Motor neuron (in vitro differentiated cells): ENCODE measurements around the gene PSD2. TPM values are rescaled to one million over a fixed set of nuclear protein-coding genes. Genes with fewer than 3 reads are reported as not detected.

Experiments used
- ATAC-seq, 8 experiments: fragments of 200-7000 bp; cut with Tn5 transposase; replicated peaks in 6 of 8; 2 replicates each; pipeline ENCODE4 v1.8.0; 2021; ENCODE audit warnings: mild to moderate bottlenecking in 8 of 8, moderate library complexity in 8 of 8
- H3K27ac ChIP-seq, 2 donors: fragments of 250-450 bp; sonication (Bioruptor Pico); 2 replicates each; pipeline ENCODE4 v1.9.0; 2021; ENCODE audit warnings: antibody characterized with exemption in 2 of 2, mild to moderate bottlenecking in 2 of 2, moderate library complexity in 1 of 2
- H3K4me1 ChIP-seq, 2 donors: fragments of 250-450 bp; sonication (Bioruptor Pico); replicated peaks in 1 of 2; 2 replicates each; pipeline ENCODE4 v1.6.1; 2021; ENCODE audit warnings: antibody characterized with exemption in 2 of 2, mild to moderate bottlenecking in 2 of 2, moderate library complexity in 1 of 2
- H3K4me3 ChIP-seq, 5 donors: fragments of 250-450 bp; sonication (Bioruptor Pico); 2 replicates each; pipeline ENCODE4 v1.9.0; 2021; ENCODE audit warnings: antibody characterized with exemption in 5 of 5, mild to moderate bottlenecking in 5 of 5, moderate library complexity in 4 of 5
- WGBS, 10 experiments: fragments of 450-650 bp; shearing (Covaris generic); methylation state at CpG; one replicate each; pipeline ENCODE4 v1.0.0; 2022; 5-methylcytosine and 5-hydroxymethylcytosine counted together
- in situ Hi-C, 9 experiments: fragments of 400-800 bp; cut with MboI; loops; one replicate each; pipeline ENCODE4 v1.15.0; 2021; ENCODE audit warnings: low sequenced_read_pairs in 9 of 9, low pct_unique_long_range_greater_than_20kb in 2 of 9; ENCODE audit not compliant: unreplicated experiment in 9 of 9
- total RNA-seq, 8 experiments: library from RNA; unstranded; fragments of 300-600 nt; gene quantifications; 2 replicates each; pipeline versions ENCODE4 v1.2.3 to v1.2.4, GENCODE V29; 2022

PSD2 gene
- total RNA-seq, 8 experiments from 2014 or later: 0.17 to 12.5 (median 9.6) TPM; not detected in 2

DNA sequence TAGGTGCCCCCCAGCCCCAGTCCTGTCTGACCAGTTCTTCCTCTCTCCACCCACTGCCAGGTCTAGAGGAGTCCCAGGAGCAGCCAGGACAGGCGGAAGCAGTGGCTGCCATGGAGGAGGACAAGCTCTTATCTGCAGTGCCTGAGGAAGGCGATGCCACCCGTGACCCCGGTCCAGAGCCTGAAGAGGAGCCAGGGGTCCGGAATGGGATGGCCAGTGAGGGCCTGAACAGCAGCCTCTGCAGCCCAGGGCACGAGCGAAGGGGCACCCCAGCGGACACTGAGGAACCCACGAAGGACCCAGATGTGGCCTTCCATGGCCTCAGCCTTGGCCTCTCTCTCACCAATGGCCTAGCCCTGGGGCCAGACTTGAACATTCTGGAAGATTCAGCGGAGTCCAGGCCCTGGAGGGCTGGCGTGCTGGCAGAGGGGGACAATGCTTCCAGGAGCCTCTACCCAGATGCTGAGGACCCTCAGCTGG lies 13.8 kb downstream of the PSD2 start:
- in situ Hi-C loops: no loop called here
- H3K4me1 ChIP-seq: no peaks in the 10 kb centered on the region
- H3K4me3 ChIP-seq: no peak overlapping the region
- 60 to 80% (median 76%) methylated on average over 1 to 3 of the region's 11 CpGs; no CpG with 5 or more reads in 7 of the 10 experiments for WGBS, 10 experiments
- H3K27ac ChIP-seq: no peak overlapping the region
- no peak for ATAC-seq

DNA sequence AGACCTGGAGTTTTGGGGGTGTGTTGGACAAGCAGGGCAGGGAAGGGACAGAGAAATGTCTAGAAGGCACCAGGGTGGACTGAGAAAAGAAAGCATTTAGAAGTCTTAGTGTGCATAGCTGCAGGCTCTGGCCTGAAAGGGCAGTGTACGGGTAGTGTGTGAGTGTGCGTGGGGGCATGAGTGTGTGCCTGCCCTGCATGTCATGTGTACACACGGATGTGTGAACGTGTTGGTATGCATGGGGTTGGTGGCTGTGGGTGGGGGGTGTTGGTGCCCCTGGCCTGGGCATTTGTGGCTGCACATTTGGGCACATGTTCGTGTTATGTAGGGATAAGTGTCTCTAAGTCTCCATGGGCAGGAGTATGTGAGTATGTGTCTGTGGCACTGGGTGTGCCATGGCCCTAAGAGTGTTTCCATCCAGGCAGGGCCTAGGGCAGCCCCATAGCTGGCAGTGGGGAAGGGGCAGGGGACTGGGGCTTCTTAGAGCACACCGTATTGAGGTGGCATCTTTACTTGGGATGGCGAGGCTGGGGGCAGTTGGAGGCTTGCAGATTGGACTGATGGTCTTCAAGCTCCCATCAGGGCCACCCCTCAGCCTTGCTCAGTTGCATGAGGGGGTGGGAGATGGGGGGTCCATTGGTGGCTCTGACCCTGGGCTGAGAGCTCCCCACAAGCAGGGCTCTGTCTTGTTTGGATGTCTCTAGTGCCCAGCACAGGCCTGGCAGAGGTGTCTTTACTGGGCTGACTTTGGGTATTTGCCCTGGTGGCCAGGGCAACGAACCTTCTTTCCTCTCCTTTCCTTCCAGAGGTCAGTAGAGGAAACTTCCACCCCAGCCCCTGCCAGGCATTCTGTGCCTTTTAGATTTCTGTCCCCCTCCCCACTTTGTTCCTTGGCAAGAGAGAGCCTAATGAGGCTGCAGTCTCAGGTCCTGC lies 15.0 kb downstream of the PSD2 start:
- 11 to 100% (median 67%) methylated on average over 1 to 5 of the region's 8 CpGs; no CpG with 5 or more reads in 7 of the 10 experiments for WGBS, 10 experiments
- in situ Hi-C loops: no loop called here
- no peaks in the 10 kb centered on the region for H3K4me1 ChIP-seq
- no peak overlapping the region for H3K4me3 ChIP-seq
- H3K27ac ChIP-seq: no peak overlapping the region
- ATAC-seq: no peak

DNA sequence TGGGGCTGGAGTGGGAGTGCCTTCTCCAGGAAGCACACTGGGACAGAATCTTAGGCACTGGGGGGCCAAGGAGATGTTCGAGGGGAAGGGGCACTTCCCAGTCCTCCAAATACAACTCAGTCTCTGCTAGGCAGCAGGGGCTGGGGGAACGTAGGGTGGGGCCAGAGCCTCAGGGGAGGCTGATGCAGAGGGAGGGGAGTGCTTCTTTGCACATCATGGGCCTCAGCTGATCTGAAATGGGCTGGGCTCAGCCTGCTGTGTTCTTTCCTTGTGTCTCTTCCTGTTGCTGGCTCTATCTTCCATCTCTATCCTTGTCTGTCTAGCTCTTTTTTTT lies 15.6 kb downstream of the PSD2 start:
- ATAC-seq: no peak
- Histone ChIP-seq H3K4me3 (no peak overlapping the region), H3K4me1 (no peaks in the 10 kb centered on the region), H3K27ac (no peak overlapping the region)
- in situ Hi-C loops: no loop called here
- no CpG with 5 or more reads among the region's 2 CpGs for WGBS, 10 experiments

DNA sequence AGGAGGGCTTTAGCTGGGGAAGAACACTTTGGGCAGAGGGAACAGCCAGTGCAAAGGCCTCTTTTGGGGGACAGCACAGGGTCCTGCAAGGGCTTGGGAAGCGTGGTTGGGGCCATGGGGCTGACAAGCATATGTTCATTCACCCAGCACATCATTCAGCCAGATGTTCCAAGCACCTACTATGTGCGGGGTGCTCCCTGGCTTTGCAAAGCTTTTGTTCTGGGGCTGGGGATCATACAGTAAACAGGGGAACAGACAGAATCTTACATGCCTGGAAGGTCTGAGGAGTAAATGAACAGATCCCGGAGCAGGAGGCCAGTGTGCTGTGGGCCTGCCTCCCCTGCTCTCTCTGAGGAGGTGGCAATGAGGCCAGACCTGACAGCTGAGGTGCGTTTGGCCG lies 16.7 kb downstream of the PSD2 start:
- no peaks in the 10 kb centered on the region for H3K4me1 ChIP-seq
- in situ Hi-C loops: no loop called here
- no peak overlapping the region for H3K27ac ChIP-seq
- H3K4me3 ChIP-seq: no peak overlapping the region
- 0 to 100% (median 42%) methylated on average over 1 to 4 of the region's 5 CpGs; no CpG with 5 or more reads in 2 of the 10 experiments for WGBS, 10 experiments
- no peak for ATAC-seq

DNA sequence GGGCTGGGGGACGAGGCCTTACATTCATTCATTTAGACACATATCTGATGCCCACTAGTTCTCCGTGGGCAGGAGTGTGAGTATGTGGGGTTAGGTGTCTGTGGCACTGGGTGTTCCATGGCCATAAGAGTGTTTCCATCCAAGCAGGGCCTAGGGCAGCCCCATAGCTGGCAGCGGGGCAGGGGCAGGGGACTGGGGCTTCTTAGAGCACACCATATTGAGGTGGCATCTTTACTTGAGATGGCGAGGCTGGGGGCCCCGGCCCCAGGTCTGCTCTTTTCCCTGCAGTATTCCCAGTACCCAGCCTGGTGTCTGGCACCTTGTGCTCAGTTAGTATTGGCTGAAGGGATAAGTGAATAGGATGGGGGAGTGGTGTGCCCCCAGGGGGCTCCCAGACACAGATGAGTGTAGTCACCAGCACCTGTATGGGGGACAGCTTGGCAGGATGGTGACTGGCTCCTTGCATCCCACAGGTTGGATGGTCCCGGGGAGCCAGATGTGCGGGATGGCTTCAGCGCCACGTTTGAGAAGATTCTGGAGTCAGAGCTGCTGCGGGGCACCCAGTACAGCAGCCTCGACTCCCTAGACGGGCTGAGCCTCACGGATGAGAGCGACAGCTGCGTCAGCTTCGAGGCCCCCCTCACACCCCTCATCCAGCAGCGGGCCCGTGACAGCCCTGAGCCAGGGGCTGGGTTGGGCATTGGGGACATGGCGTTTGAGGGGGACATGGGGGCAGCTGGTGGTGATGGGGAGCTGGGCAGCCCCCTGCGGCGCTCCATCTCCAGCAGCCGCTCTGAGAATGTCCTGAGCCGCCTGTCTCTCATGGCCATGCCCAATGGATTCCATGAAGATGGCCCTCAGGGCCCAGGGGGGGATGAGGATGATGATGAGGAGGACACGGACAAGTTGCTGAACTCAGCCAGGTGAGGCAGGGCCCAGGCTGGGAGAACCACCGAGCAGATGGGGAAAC lies 17.5 kb downstream of the PSD2 start:
- H3K4me3 ChIP-seq: no peak overlapping the region
- H3K27ac ChIP-seq: no peak overlapping the region
- no peaks in the 10 kb centered on the region for H3K4me1 ChIP-seq
- in situ Hi-C loops: no loop called here
- WGBS, 10 experiments: 45 to 100% (median 65%) methylated on average over 1 to 4 of the region's 25 CpGs; no CpG with 5 or more reads in 6 of the 10 experiments
- ATAC-seq: no peak

DNA sequence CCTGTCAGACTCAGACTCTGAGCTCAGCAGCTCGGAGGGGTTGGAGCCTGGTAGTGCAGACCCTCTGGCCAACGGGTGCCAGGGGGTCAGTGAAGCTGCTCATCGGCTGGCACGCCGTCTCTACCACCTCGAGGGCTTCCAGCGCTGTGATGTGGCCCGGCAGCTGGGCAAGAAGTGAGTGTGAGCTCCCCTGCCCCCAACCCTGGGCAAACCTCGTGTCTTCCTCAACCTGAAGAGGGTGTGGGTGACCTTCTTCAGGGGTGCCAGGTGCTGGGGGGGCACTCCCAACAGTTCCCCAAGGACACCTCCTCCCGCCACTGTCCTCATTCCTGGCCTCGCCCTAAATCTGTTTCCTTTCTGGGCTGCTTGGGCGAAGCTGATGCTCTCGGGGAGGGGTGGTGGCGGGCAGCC lies 18.6 kb downstream of the PSD2 start:
- ATAC-seq: no peak
- in situ Hi-C loops: no loop called here
- H3K4me3 ChIP-seq: no peak overlapping the region
- H3K27ac ChIP-seq: no peak overlapping the region
- WGBS, 10 experiments: 20 to 92% (median 84%) methylated on average over 1 to 7 of the region's 14 CpGs; no CpG with 5 or more reads in 5 of the 10 experiments
- H3K4me1 ChIP-seq: no peaks in the 10 kb centered on the region

DNA sequence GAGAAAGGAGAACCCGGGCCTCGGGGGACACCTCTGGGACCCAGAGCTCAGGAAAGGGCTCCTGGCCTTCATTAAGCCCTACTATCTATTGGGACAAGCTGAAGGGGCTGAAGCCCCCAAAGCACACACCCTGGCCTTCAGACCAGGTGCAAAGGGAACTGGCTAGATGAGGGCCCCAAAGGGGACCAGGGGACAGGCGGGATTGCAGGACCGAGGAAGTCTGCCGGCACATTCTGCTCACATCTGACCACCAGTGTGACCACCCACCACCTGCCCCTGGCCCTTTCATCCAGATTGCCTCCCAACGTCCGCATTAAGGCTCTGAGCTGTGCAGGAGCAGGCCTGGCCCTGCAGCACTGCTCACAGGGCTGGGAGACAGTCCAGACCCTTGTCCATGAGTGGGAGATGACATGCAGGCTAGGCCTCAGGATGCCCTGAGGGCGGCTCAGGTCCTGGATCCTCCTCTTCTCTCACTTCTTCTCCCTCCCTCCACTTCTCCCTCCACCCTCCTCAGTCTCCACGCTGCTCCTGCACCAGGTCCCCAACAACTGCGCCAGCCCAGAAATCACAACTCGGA lies 19.2 kb downstream of the PSD2 start:
- 53 to 100% (median 89%) methylated on average over 1 to 5 of the region's 11 CpGs; no CpG with 5 or more reads in 4 of the 10 experiments for WGBS, 10 experiments
- Histone ChIP-seq H3K4me1 (no peaks in the 10 kb centered on the region), H3K27ac (no peak overlapping the region), H3K4me3 (no peak overlapping the region)
- no peak for ATAC-seq
- in situ Hi-C loops: no loop called here

DNA sequence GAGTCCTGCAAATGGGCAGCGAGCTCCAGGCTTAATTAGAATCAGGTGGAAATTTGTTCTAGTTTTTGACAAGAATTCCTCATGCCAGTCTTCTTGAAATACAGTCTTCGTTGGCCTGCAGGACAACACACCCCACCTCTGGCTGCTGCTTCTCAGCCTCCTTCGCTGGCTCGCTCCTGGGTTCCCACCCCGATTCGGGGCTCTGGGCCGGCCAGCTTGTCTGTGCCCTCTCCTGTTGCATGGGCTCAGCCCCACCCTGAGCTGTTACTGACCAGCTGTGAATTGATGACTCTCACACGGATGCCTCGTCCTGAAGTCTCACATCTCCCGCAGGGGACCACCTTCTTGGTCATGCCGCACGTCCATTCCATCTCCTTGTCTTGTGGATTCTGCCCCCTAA lies 21.0 kb downstream of the PSD2 start:
- in situ Hi-C loops: no loop called here
- no peak overlapping the region for H3K4me3 ChIP-seq
- 0 to 89% (median 54%) methylated on average over 2 to 7 of the region's 12 CpGs; no CpG with 5 or more reads in 4 of the 10 experiments for WGBS, 10 experiments
- H3K4me1 ChIP-seq: no peaks in the 10 kb centered on the region
- no peak for ATAC-seq
- H3K27ac ChIP-seq: no peak overlapping the region

DNA sequence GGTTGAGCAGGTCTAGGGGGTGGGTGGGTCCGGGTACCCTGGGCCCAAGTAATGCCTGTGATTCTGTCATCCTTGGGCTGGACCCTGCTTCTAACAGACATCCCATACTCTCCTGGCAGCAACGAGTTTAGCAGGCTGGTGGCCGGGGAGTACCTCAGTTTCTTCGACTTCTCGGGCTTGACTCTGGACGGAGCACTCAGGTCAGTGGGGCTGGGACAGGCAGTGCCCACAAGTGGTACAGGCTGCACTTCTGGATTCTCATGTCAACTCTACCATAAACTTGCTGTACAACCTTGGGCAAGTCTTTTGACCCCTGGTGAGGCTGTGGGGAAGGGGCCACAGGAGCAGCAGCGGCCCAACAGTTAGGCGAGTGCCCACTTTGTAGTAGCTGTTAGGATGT lies 21.8 kb downstream of the PSD2 start:
- 100% methylated on average over 1 to 2 of the region's 8 CpGs; no CpG with 5 or more reads in 8 of the 10 experiments for WGBS, 10 experiments
- in situ Hi-C loops: no loop called here
- Histone ChIP-seq H3K4me1 (no peaks in the 10 kb centered on the region), H3K27ac (no peak overlapping the region), H3K4me3 (no peak overlapping the region)
- ATAC-seq: no peak

DNA sequence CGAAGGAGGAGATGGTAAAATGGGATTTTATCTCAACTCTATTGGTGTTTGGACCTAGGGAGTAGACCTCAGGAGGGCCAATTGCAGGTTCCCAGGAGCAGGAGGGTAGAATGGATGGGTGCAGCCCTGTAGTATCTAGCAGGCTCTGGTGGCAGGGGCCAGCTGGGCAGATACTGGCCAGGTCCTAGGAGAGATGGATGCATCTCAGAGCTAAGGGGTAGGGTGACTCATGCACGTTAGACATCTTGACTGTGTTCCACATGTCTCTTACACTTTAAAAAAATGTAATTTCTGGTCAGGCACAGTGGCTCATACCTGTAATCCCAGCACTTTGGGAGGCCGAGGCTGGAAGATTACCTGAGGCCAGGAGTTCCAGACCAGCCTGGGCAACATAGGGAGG lies 22.4 kb downstream of the PSD2 start:
- Histone ChIP-seq H3K4me1 (no peaks in the 10 kb centered on the region), H3K4me3 (no peak overlapping the region), H3K27ac (no peak overlapping the region)
- WGBS, 10 experiments: 18 to 69% (median 41%) methylated on average over 1 to 3 of the region's 3 CpGs; no CpG with 5 or more reads in 2 of the 10 experiments
- no peak for ATAC-seq
- in situ Hi-C loops: no loop called here

DNA sequence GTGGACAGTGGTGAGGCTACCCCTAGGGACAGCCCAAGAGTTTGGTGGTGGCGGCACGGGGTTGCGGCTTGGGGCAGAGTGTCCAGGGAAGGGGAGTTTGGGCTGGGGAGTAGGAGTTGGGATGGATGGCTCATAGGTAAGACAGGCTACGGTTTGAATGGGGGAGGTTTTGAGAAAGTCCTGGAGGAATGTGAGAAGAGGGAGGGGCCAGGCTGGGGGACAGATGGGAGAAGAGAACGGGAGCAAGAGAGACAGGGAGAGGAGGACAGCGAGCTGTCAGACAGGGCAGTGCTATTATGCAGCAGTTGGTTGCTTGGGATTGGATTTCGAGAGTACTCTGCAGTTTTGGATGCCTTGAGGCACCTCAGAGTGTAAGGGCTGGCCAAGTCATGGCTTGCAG lies 24.5 kb downstream of the PSD2 start:
- WGBS, 10 experiments: 0 to 100% (median 71%) methylated on average over 1 to 3 of the region's 7 CpGs; no CpG with 5 or more reads in 5 of the 10 experiments
- ATAC-seq: no peak
- no peak overlapping the region for H3K4me3 ChIP-seq
- in situ Hi-C loops: no loop called here
- no peaks in the 10 kb centered on the region for H3K4me1 ChIP-seq
- H3K27ac ChIP-seq: no peak overlapping the region

DNA sequence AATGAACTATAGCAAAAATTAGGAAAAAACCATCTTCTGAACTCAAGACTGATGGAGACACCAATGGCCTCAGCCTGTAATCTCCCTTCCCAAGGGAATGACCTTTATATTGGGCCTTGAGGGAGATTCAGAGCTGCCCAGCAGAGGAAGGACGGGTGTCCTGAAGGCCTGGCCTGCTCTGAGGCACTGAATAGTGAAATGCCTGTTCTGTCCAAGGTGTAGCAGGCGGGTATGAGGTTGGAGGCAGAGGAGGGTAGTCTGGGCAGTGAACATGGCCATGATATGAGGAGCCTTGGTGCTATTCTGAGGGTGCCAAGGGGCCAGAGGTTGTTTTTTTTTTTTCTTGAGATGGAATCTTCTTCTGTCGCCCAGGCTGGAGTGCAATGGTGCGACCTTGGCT lies 25.0 kb downstream of the PSD2 start:
- Histone ChIP-seq H3K4me3 (no peak overlapping the region), H3K27ac (no peak overlapping the region), H3K4me1 (no peaks in the 10 kb centered on the region)
- ATAC-seq: no peak
- whole genome bisulfite sequencing, 10 experiments: 0 to 60% (median 49%) methylated on average over 1 to 2 of the region's 4 CpGs; no CpG with 5 or more reads in 6 of the 10 experiments
- in situ Hi-C loops: no loop called here
